ENCODE results near the gene MARCHF4.

GRCh38 chr2:216327447-216327935 is 44.8 kb downstream of the MARCHF4 start:
- TF ChIP-seq CTCF (IDR thresholded peaks at IDR 0.05) (no peak), POLR2A (IDR thresholded peaks at IDR 0.05) (no peak), EP300 (IDR thresholded peaks at IDR 0.05) (no peak), POLR2AphosphoS5 (IDR thresholded peaks at IDR 0.05) (no peak)
